Measurements from ENCODE around the gene INA.

INA gene

DNA sequence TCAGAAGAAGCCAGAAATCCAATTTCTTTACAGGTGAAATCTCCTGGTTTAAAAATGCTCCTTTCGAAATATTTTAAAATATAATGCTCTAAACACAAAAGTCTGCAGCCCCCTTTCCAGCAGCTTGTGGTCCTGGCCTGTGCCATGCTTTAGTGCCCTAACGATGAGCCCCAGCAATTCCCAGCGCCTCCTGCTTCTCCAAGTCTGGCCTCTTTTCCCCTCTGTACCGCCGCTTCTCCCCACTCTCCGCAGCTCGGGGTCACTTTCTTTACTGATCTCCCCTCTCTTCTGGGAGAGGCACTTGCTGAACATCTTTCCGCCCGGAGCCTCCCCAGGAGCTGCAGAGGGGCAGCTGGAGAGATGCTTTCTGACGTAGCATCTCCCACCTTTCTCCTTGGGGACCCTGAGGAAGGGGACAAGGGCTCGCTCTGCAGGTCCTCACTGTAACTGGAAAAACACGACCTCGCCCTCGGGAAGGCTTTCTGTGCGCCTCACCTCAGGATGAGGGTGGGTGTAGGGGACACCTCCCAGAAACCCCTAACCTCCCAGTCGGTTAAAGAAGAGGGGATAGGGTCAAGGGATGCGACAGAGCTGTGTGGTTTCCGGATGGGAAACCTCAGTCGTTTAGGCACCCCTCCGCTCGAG, 565 bp upstream of the INA start:
- Histone ChIP-seq H4K20me1 (ENCODE audit: insufficient read depth, low read length, poor library complexity, severe bottlenecking) (no peaks in the 10 kb centered on the region), H3K27me3 (ENCODE audit: insufficient read depth, low read length, poor library complexity, severe bottlenecking) (no peaks in the 10 kb centered on the region), H3K4me1 (ENCODE audit: insufficient read depth, low read length, poor library complexity, severe bottlenecking) (no peaks in the 10 kb centered on the region), H3K9me2 (replicated peaks; ENCODE audit: low read depth, low read length) (no peaks in the 10 kb centered on the region), H3K4me3 (ENCODE audit: low read length, poor library complexity, severe bottlenecking) (no peak overlapping the region), H3F3A (ENCODE audit: low read depth) (no peaks in the 10 kb centered on the region), H3K79me2 (ENCODE audit: insufficient read depth, low read length) (no peaks in the 10 kb centered on the region), H3K9me3 (ENCODE audit: insufficient read depth, low read depth, low read length) (no peaks in the 10 kb centered on the region), H3K36me3 (ENCODE audit: insufficient read depth, low read length) (no peaks in the 10 kb centered on the region), H3K4me2 (ENCODE audit: low read depth, low read length, poor library complexity, severe bottlenecking) (no peak overlapping the region), H2AFZ (ENCODE audit: low read length) (no peak overlapping the region), H3K9ac (ENCODE audit: low read depth, low read length, poor library complexity, severe bottlenecking) (no peak overlapping the region)
- no peak for TF ChIP-seq CTCF (conservative IDR thresholded peaks at IDR 0.05; ENCODE audit: low read length)
- no peak for TF ChIP-seq EZH2phosphoT487 (IDR thresholded peaks at IDR 0.05; ENCODE audit: borderline replicate concordance)

DNA sequence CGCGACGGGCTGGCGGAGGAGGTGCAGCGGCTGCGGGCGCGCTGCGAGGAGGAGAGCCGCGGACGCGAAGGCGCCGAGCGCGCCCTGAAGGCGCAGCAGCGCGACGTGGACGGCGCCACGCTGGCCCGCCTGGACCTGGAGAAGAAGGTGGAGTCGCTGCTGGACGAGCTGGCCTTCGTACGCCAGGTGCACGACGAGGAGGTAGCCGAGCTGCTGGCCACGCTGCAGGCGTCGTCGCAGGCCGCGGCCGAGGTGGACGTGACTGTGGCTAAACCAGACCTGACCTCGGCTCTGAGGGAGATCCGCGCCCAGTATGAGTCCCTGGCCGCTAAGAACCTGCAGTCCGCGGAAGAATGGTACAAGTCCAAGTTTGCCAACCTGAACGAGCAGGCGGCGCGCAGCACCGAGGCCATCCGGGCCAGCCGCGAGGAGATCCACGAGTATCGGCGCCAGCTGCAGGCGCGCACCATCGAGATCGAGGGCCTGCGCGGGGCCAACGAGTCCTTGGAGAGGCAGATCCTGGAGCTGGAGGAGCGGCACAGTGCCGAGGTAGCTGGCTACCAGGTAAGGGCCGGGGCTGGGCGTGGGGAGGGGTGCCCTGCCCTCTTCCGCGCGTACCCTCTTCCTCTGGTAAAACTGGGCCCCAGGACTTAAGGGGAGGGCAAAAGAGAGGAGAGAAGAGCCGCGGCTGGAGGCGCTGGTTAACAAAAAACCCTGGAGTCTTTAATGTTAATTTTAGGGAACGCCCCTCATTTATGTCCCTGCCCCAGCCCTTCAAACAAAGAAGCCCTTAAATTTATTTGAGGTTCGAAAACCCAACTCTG, 987 bp downstream of the INA start:
- Histone ChIP-seq H3K4me3 (ENCODE audit: low read length, poor library complexity, severe bottlenecking) (no peak overlapping the region), H3F3A (ENCODE audit: low read depth) (no peaks in the 10 kb centered on the region), H2AFZ (ENCODE audit: low read length) (no peak overlapping the region), H3K27me3 (ENCODE audit: insufficient read depth, low read length, poor library complexity, severe bottlenecking) (no peaks in the 10 kb centered on the region), H3K9ac (ENCODE audit: low read depth, low read length, poor library complexity, severe bottlenecking) (no peak overlapping the region), H3K9me3 (ENCODE audit: insufficient read depth, low read depth, low read length) (no peaks in the 10 kb centered on the region), H3K9me2 (replicated peaks; ENCODE audit: low read depth, low read length) (no peaks in the 10 kb centered on the region), H3K36me3 (ENCODE audit: insufficient read depth, low read length) (no peaks in the 10 kb centered on the region), H3K4me2 (ENCODE audit: low read depth, low read length, poor library complexity, severe bottlenecking) (no peak overlapping the region), H3K4me1 (ENCODE audit: insufficient read depth, low read length, poor library complexity, severe bottlenecking) (no peaks in the 10 kb centered on the region), H3K79me2 (ENCODE audit: insufficient read depth, low read length) (no peaks in the 10 kb centered on the region), H4K20me1 (ENCODE audit: insufficient read depth, low read length, poor library complexity, severe bottlenecking) (no peaks in the 10 kb centered on the region)
- TF ChIP-seq EZH2phosphoT487 (IDR thresholded peaks at IDR 0.05; ENCODE audit: borderline replicate concordance) (no peak), CTCF (conservative IDR thresholded peaks at IDR 0.05; ENCODE audit: low read length) (no peak)

- no peaks in the 10 kb centered on the region for H4K20me1 ChIP-seq (ENCODE audit: insufficient read depth, low read length, poor library complexity, severe bottlenecking)
- H3K4me1 ChIP-seq (ENCODE audit: insufficient read depth, low read length, poor library complexity, severe bottlenecking), result no peaks in the 10 kb centered on the region
- H3K36me3 ChIP-seq (ENCODE audit: insufficient read depth, low read length), result no peaks in the 10 kb centered on the region
- no peak overlapping the region for H2AFZ ChIP-seq (ENCODE audit: low read length)
- no peaks in the 10 kb centered on the region for H3F3A ChIP-seq (ENCODE audit: low read depth)
- H3K9me3 ChIP-seq (ENCODE audit: insufficient read depth, low read depth, low read length), result no peaks in the 10 kb centered on the region
- no peak overlapping the region for H3K4me3 ChIP-seq (ENCODE audit: low read length, poor library complexity, severe bottlenecking)
- H3K4me2 ChIP-seq (ENCODE audit: low read depth, low read length, poor library complexity, severe bottlenecking), result no peak overlapping the region
- no peaks in the 10 kb centered on the region for H3K79me2 ChIP-seq (ENCODE audit: insufficient read depth, low read length)
- no peak overlapping the region for H3K9ac ChIP-seq (ENCODE audit: low read depth, low read length, poor library complexity, severe bottlenecking)
- no peaks in the 10 kb centered on the region for H3K27me3 ChIP-seq (ENCODE audit: insufficient read depth, low read length, poor library complexity, severe bottlenecking)
- no peaks in the 10 kb centered on the region for H3K9me2 ChIP-seq (replicated peaks; ENCODE audit: low read depth, low read length)
- TF ChIP-seq CTCF (conservative IDR thresholded peaks at IDR 0.05; ENCODE audit: low read length), result no peak
- TF ChIP-seq EZH2phosphoT487 (IDR thresholded peaks at IDR 0.05; ENCODE audit: borderline replicate concordance), result no peak
Measured at GRCh38 chr10:103278537-103278823, 1.5 kb downstream of the INA start.

All from Loucy (cell line).